ENCODE results near the gene CASKIN1. TPM values are rescaled to one million over a fixed set of nuclear protein-coding genes. Genes with fewer than 3 reads are reported as not detected.

The CASKIN1 gene
- total RNA-seq, 1 experiment from 2014 or later = 5.9 TPM

GRCh38 chr16:2212362-2213324, 16.2 kb upstream of the CASKIN1 start:
- Histone ChIP-seq H3K9ac (ENCODE audit: low read length) (peak overlapping the region; percentile 92), H3K27me3 (ENCODE audit: insufficient read depth, low read length) (no peaks in the 10 kb centered on the region), H2AFZ (ENCODE audit: low read depth, low read length, poor library complexity, severe bottlenecking) (no peak overlapping the region), H3K36me3 (ENCODE audit: control insufficient read depth in 1 of 2, insufficient read depth in 2 of 2, low read length in 2 of 2) (peaks cover 2 to 22% of the 10 kb centered on the region in 2 experiments; a peak in 2 of 4 replicates), H3K79me2 (ENCODE audit: insufficient read depth, low read length) (peaks cover 37% of the 10 kb centered on the region), H3K9me2 (ENCODE audit: insufficient read depth) (no peaks in the 10 kb centered on the region), H3K27ac (ENCODE audit: low read depth, low read length) (peak overlapping the region; percentile 98), H3K9me3 (ENCODE audit: control insufficient read depth in 1 of 2, insufficient read depth in 1 of 2, low read depth in 1 of 2, low read length in 2 of 2) (no peaks in the 10 kb centered on the region), H4K20me1 (ENCODE audit: insufficient read depth) (peaks cover 9% of the 10 kb centered on the region; the same call in 1 of the 2 replicates), H3K4me1 (ENCODE audit: control insufficient read depth in 1 of 2, insufficient read depth in 2 of 2, low read length in 2 of 2) (peaks cover 23 to 37% of the 10 kb centered on the region in 2 experiments), H3K4me2 (ENCODE audit: low read length) (peak overlapping the region; percentile 99), H3K4me3 (replicated peaks in 1 of 2; ENCODE audit: low read depth in 1 of 2, low read length in 2 of 2) (peak overlapping the region; percentile 62 to 84)
- TF ChIP-seq RAD21 (IDR thresholded peaks at IDR 0.05; ENCODE audit: low read depth) (no peak), POLR2A (IDR thresholded peaks at IDR 0.05; ENCODE audit: borderline replicate concordance, extremely low read depth, insufficient read depth, insufficient read length) (peak; percentile 34)
- ChIA-PET CTCF (no interaction called here), POLR2A (no interaction called here), RAD21 (ENCODE audit: low non-redundant PET in 1 of 2, low total read pairs in 2 of 2, uncharacterized antibody in 2 of 2, unreplicated experiment in 2 of 2) (no interaction called here)
- intact Hi-C loops (cut with micrococcal nuclease) = no loop called here
- DNase-seq (ENCODE audit: low read depth, low spot score) = no peak
- BruUV-seq (replicated peaks) = TSS peak; percentile 82
- no peak for ATAC-seq

GRCh38 chr16:2211923-2212347, 15.5 kb upstream of the CASKIN1 start:
- Histone ChIP-seq H3K27me3 (ENCODE audit: insufficient read depth, low read length) (no peaks in the 10 kb centered on the region), H3K27ac (ENCODE audit: low read depth, low read length) (peak overlapping the region; percentile 98), H3K9me2 (ENCODE audit: insufficient read depth) (no peaks in the 10 kb centered on the region), H4K20me1 (ENCODE audit: insufficient read depth) (peaks cover 9% of the 10 kb centered on the region; the same call in 1 of the 2 replicates), H3K36me3 (ENCODE audit: control insufficient read depth in 1 of 2, insufficient read depth in 2 of 2, low read length in 2 of 2) (peaks cover 4 to 29% of the 10 kb centered on the region in 2 experiments; a peak in 3 of 4 replicates), H2AFZ (ENCODE audit: low read depth, low read length, poor library complexity, severe bottlenecking) (no peak overlapping the region), H3K9ac (ENCODE audit: low read length) (peak overlapping the region; percentile 92), H3K79me2 (ENCODE audit: insufficient read depth, low read length) (peaks cover 39% of the 10 kb centered on the region), H3K4me3 (replicated peaks in 1 of 2; ENCODE audit: low read depth in 1 of 2, low read length in 2 of 2) (no peak overlapping the region), H3K9me3 (ENCODE audit: control insufficient read depth in 1 of 2, insufficient read depth in 1 of 2, low read depth in 1 of 2, low read length in 2 of 2) (no peaks in the 10 kb centered on the region), H3K4me2 (ENCODE audit: low read length) (peak overlapping the region; percentile 99), H3K4me1 (ENCODE audit: control insufficient read depth in 1 of 2, insufficient read depth in 2 of 2, low read length in 2 of 2) (peaks cover 23 to 38% of the 10 kb centered on the region in 2 experiments)
- POLR2A ChIA-PET = no interaction called here
- CTCF ChIA-PET = no interaction called here
- no TSS peak for BruUV-seq (replicated peaks)
- RAD21 ChIA-PET (ENCODE audit: low non-redundant PET in 1 of 2, low total read pairs in 2 of 2, uncharacterized antibody in 2 of 2, unreplicated experiment in 2 of 2) = no interaction called here
- DNase-seq (ENCODE audit: low read depth, low spot score) (no peak), ATAC-seq (no peak)
- intact Hi-C loops (cut with micrococcal nuclease) = no loop called here
- TF ChIP-seq POLR2AphosphoS5 (IDR thresholded peaks at IDR 0.05; ENCODE audit: low read depth, low read length) (no peak), EZH2phosphoT487 (IDR thresholded peaks at IDR 0.05; ENCODE audit: borderline replicate concordance) (no peak), JUND (IDR thresholded peaks at IDR 0.05) (no peak), CBX3 (IDR thresholded peaks at IDR 0.05; ENCODE audit: low read depth) (no peak), CEBPB (IDR thresholded peaks at IDR 0.05; ENCODE audit: low read depth) (no peak), CTCF (IDR thresholded peaks at IDR 0.05 in 2 of 3, conservative IDR thresholded peaks at IDR 0.05 in 1 of 3; ENCODE audit: borderline replicate concordance in 1 of 3, insufficient read depth in 1 of 3, low read depth in 2 of 3, low read length in 2 of 3) (no peak), EGR1 (IDR thresholded peaks at IDR 0.05; ENCODE audit: low read depth) (no peak), ATF3 (IDR thresholded peaks at IDR 0.05) (no peak), TCF7L2 (IDR thresholded peaks at IDR 0.05; ENCODE audit: borderline replicate concordance, extremely low read depth, insufficient read depth, insufficient read length) (no peak), ZFX (IDR thresholded peaks at IDR 0.05) (no peak), YY1 (IDR thresholded peaks at IDR 0.05; ENCODE audit: extremely low read depth, insufficient replicate concordance, low read depth, low read length) (no peak), SIN3A (IDR thresholded peaks at IDR 0.05; ENCODE audit: low read depth) (no peak), FOSL1 (IDR thresholded peaks at IDR 0.05; ENCODE audit: low read depth) (no peak), ZBTB33 (IDR thresholded peaks at IDR 0.05; ENCODE audit: extremely low read depth, insufficient replicate concordance, low read length) (no peak)
